GM12878 (cell line): ENCODE measurements around the gene CDKL1.

Source experiments
- CTCF ChIP-seq, 3 experiments: IDR thresholded peaks in 2 of 3; conservative IDR thresholded peaks in 1 of 3; 2 replicates each; pipeline ENCODE4 v1.5.1; 2011; ENCODE audit warnings: low read depth in 3 of 3, low read length in 3 of 3, mild to moderate bottlenecking in 3 of 3, control low read depth in 2 of 3, moderate library complexity in 2 of 3, inconsistent platforms in 1 of 3, mixed read lengths in 1 of 3; ENCODE audit not compliant: control insufficient read depth in 2 of 3, insufficient read depth in 1 of 3; ENCODE audit errors: extremely low read depth in 1 of 3
- JUND ChIP-seq: IDR thresholded peaks from 2 replicates; pipeline ENCODE4 v1.6.1; 2012; ENCODE audit warnings: low read depth, mild to moderate bottlenecking, low read length, improper control_type of control experiment, moderate library complexity
- NFIC ChIP-seq: IDR thresholded peaks from 2 replicates; pipeline ENCODE4 v1.6.1; 2012; ENCODE audit warnings: low read depth, mild to moderate bottlenecking, inconsistent platforms, low read length, moderate library complexity
- SUZ12 ChIP-seq: fragments of 200-600 bp; sonication (generic); IDR thresholded peaks from one replicate; pipeline ENCODE4 v1.6.1; 2018; ENCODE audit warnings: antibody characterized with exemption, mild to moderate bottlenecking; ENCODE audit not compliant: unreplicated experiment

GRCh38 chr14:50310445-50310844, 86.2 kb downstream of the CDKL1 start:
- no peak for TF ChIP-seq SUZ12
- TF ChIP-seq CTCF (IDR thresholded peaks at IDR 0.05 in 2 of 3, conservative IDR thresholded peaks at IDR 0.05 in 1 of 3; ENCODE audit: control insufficient read depth in 2 of 3, extremely low read depth in 1 of 3, insufficient read depth in 1 of 3, low read depth in 3 of 3, low read length in 3 of 3): no peak
- TF ChIP-seq NFIC: no peak
- no peak for TF ChIP-seq JUND
